ENCODE measurements around the gene F8. TPM values are rescaled to one million over a fixed set of nuclear protein-coding genes. Genes with fewer than 3 reads are reported as not detected.
A peak's percentile ranks its signal among the peaks of the same experiment; 100 is the strongest.
"Not testable (repeated sequence)": the region's sequence is repeated elsewhere in the genome, so short reads cannot be mapped to it uniquely, and the experiment has no call there.

Gene F8
- total RNA-seq, 1 donor from 2014 or later, result 5.2 TPM

- DNase-seq (ENCODE audit: low read depth), result not testable (repeated sequence)
These were observed 137.5 kb downstream of the F8 start for GRCh38 chrX:154885057-154885456.

- DNase-seq (ENCODE audit: low read depth), result not testable (repeated sequence)
These were observed 138.5 kb downstream of the F8 start for GRCh38 chrX:154884069-154884468.

GRCh38 chrX:154873329-154873728, 149.2 kb downstream of the F8 start:
- no peak for DNase-seq (ENCODE audit: low read depth)

GRCh38 chrX:154868522-154868921, 154.0 kb downstream of the F8 start:
- not testable (repeated sequence) for DNase-seq (ENCODE audit: low read depth)

- no peak for DNase-seq (ENCODE audit: low read depth)
These were observed 167.3 kb downstream of the F8 start for GRCh38 chrX:154855256-154855655.

- no peak for DNase-seq (ENCODE audit: low read depth)
These were observed 171.4 kb downstream of the F8 start for GRCh38 chrX:154850957-154851611.

- DNase-seq (ENCODE audit: low read depth), result peak; percentile 43
These were observed 181.7 kb downstream of the F8 start for GRCh38 chrX:154840856-154841255.

GRCh38 chrX:154836163-154836562, 186.4 kb downstream of the F8 start:
- no peak for DNase-seq (ENCODE audit: low read depth)

- no peak for DNase-seq (ENCODE audit: low read depth)
These were observed 188.0 kb downstream of the F8 start, which contains the start of gene SMIM9 for GRCh38 chrX:154834562-154834961. TSS of gene SMIM9 (minus strand) at chrX:154834662. CDS start at chrX:154830856, 3,806 bp downstream.

- DNase-seq (ENCODE audit: low read depth), result no peak
These were observed 188.7 kb downstream of the F8 start for GRCh38 chrX:154833746-154834274.

- DNase-seq (ENCODE audit: low read depth), result no peak
These were observed 192.5 kb downstream of the F8 start for GRCh38 chrX:154829926-154830442.

GRCh38 chrX:154829134-154829533, 193.4 kb downstream of the F8 start:
- DNase-seq (ENCODE audit: low read depth), result no peak

GRCh38 chrX:154828016-154828408, 194.5 kb downstream of the F8 start:
- no peak for DNase-seq (ENCODE audit: low read depth)

GRCh38 chrX:154827194-154828015, 195.1 kb downstream of the F8 start:
- no peak for DNase-seq (ENCODE audit: low read depth)

GRCh38 chrX:154825586-154825985, 196.9 kb downstream of the F8 start:
- DNase-seq (ENCODE audit: low read depth), result not testable (repeated sequence)

- DNase-seq (ENCODE audit: low read depth), result no peak
These were observed 197.9 kb downstream of the F8 start for GRCh38 chrX:154824638-154825037.

- DNase-seq (ENCODE audit: low read depth), result no peak
These were observed 200.5 kb downstream of the F8 start for GRCh38 chrX:154822029-154822428.

- no peak for DNase-seq (ENCODE audit: low read depth)
These were observed 201.0 kb downstream of the F8 start for GRCh38 chrX:154821523-154821922.

GRCh38 chrX:154819771-154820341, 202.7 kb downstream of the F8 start:
- no peak for DNase-seq (ENCODE audit: low read depth)

GRCh38 chrX:154818916-154819770, 203.4 kb downstream of the F8 start:
- no peak for DNase-seq (ENCODE audit: low read depth)

- DNase-seq (ENCODE audit: low read depth), result not testable (repeated sequence)
These were observed 205.4 kb downstream of the F8 start for GRCh38 chrX:154817048-154817618.
